ENCODE data around the gene RAB11FIP2.
"Not testable (repeated sequence)": the region's sequence is repeated elsewhere in the genome, so short reads cannot be mapped to it uniquely, and the experiment has no call there.

RAB11FIP2 gene

GRCh38 chr10:118046395-118047156 is at the start of gene RAB11FIP2:
Gene RAB11FIP2 (minus strand): TSS chr10:118046941. CDS start chr10:118046163, 778 bp downstream.
- DNase-seq (ENCODE audit: low spot score), result peak; percentile 94

- DNase-seq (ENCODE audit: low spot score), result no peak
Measured at GRCh38 chr10:118096022-118096421, 49.3 kb upstream of the RAB11FIP2 start.

- DNase-seq (ENCODE audit: low spot score), result no peak
Measured at GRCh38 chr10:118092209-118092608, 45.5 kb upstream of the RAB11FIP2 start.

GRCh38 chr10:118080817-118081216 is 34.1 kb upstream of the RAB11FIP2 start:
- no peak for DNase-seq (ENCODE audit: low spot score)

- no peak for DNase-seq (ENCODE audit: low spot score)
Measured at GRCh38 chr10:118076705-118077104, 30.0 kb upstream of the RAB11FIP2 start.

GRCh38 chr10:118072840-118073239 is 26.1 kb upstream of the RAB11FIP2 start:
- no peak for DNase-seq (ENCODE audit: low spot score)

- not testable (repeated sequence) for DNase-seq (ENCODE audit: low spot score)
Measured at GRCh38 chr10:118067389-118067788, 20.6 kb upstream of the RAB11FIP2 start.

GRCh38 chr10:118062798-118063238 is 16.1 kb upstream of the RAB11FIP2 start:
- DNase-seq (ENCODE audit: low spot score), result no peak

- no peak for DNase-seq (ENCODE audit: low spot score)
Measured at GRCh38 chr10:118058371-118058770, 11.6 kb upstream of the RAB11FIP2 start.

GRCh38 chr10:118057361-118057760 is 10.6 kb upstream of the RAB11FIP2 start:
- DNase-seq (ENCODE audit: low spot score), result no peak

- DNase-seq (ENCODE audit: low spot score), result no peak
Measured at GRCh38 chr10:118054383-118054782, 7.6 kb upstream of the RAB11FIP2 start.

GRCh38 chr10:118052816-118053215 is 6.1 kb upstream of the RAB11FIP2 start:
- no peak for DNase-seq (ENCODE audit: low spot score)

- no peak for DNase-seq (ENCODE audit: low spot score)
Measured at GRCh38 chr10:118047880-118048279, 1.1 kb upstream of the RAB11FIP2 start.

GRCh38 chr10:118047157-118047719 is 497 bp upstream of the RAB11FIP2 start:
- no peak for DNase-seq (ENCODE audit: low spot score)

GRCh38 chr10:118045837-118046394 is 825 bp downstream of the RAB11FIP2 start:
- peak; percentile 15 for DNase-seq (ENCODE audit: low spot score)

GRCh38 chr10:118045158-118045836 is 1.4 kb downstream of the RAB11FIP2 start:
- DNase-seq (ENCODE audit: low spot score), result no peak

- DNase-seq (ENCODE audit: low spot score), result no peak
Measured at GRCh38 chr10:118042827-118043242, 3.9 kb downstream of the RAB11FIP2 start.

- DNase-seq (ENCODE audit: low spot score), result no peak
Measured at GRCh38 chr10:118042336-118042735, 4.4 kb downstream of the RAB11FIP2 start.

- DNase-seq (ENCODE audit: low spot score), result no peak
Measured at GRCh38 chr10:118041316-118041715, 5.4 kb downstream of the RAB11FIP2 start.

GRCh38 chr10:118036281-118036875 is 10.4 kb downstream of the RAB11FIP2 start:
- DNase-seq (ENCODE audit: low spot score), result no peak

- DNase-seq (ENCODE audit: low spot score), result peak; percentile 2
Measured at GRCh38 chr10:118035354-118036005, 11.3 kb downstream of the RAB11FIP2 start.

- DNase-seq (ENCODE audit: low spot score), result no peak
Measured at GRCh38 chr10:118034791-118035261, 11.9 kb downstream of the RAB11FIP2 start.
